Measurements from ENCODE around the gene TTC34.

TTC34 gene

GRCh38 chr1:2625311-2625710 is 176.2 kb downstream of the TTC34 start:
- DNase-seq, result no peak

GRCh38 chr1:2624735-2625300 is 176.7 kb downstream of the TTC34 start:
- DNase-seq, result no peak

- no peak for DNase-seq
These were observed 177.7 kb downstream of the TTC34 start for GRCh38 chr1:2623571-2624337.

GRCh38 chr1:2617971-2618470 is 183.5 kb downstream of the TTC34 start:
- DNase-seq, result no peak

- no peak for DNase-seq
These were observed 187.3 kb downstream of the TTC34 start for GRCh38 chr1:2614145-2614544.

GRCh38 chr1:2612591-2613365 is 188.7 kb downstream of the TTC34 start:
- no peak for DNase-seq

GRCh38 chr1:2611621-2612437 is 189.7 kb downstream of the TTC34 start:
- no peak for DNase-seq

- peak in 2 of 3 donors; percentile 40 to 67 for DNase-seq
These were observed 190.4 kb downstream of the TTC34 start for GRCh38 chr1:2611031-2611501.

- DNase-seq, result no peak
These were observed 191.2 kb downstream of the TTC34 start for GRCh38 chr1:2610036-2610959.

- DNase-seq, result no peak
These were observed 192.0 kb downstream of the TTC34 start for GRCh38 chr1:2609319-2610035.

- DNase-seq, result no peak
These were observed 193.8 kb downstream of the TTC34 start for GRCh38 chr1:2607641-2608091.

- no peak for DNase-seq
These were observed 194.4 kb downstream of the TTC34 start for GRCh38 chr1:2606881-2607621.

GRCh38 chr1:2606396-2606880 is 195.1 kb downstream of the TTC34 start:
- DNase-seq, result no peak

- DNase-seq, result no peak
These were observed 195.7 kb downstream of the TTC34 start for GRCh38 chr1:2605509-2606395.

GRCh38 chr1:2604844-2605508 is 196.5 kb downstream of the TTC34 start:
- DNase-seq, result no peak

GRCh38 chr1:2604156-2604843 is 197.2 kb downstream of the TTC34 start:
- DNase-seq, result no peak

GRCh38 chr1:2603521-2604155 is 197.9 kb downstream of the TTC34 start:
- DNase-seq, result no peak
